OCI-M1 (cell line): ENCODE measurements around the gene CRYGN.

Experiments
- DNase-seq: peaks from one replicate; lab custom pipeline; 2025; lab: John Stamatoyannopoulos, UW

CRYGN gene

DNA sequence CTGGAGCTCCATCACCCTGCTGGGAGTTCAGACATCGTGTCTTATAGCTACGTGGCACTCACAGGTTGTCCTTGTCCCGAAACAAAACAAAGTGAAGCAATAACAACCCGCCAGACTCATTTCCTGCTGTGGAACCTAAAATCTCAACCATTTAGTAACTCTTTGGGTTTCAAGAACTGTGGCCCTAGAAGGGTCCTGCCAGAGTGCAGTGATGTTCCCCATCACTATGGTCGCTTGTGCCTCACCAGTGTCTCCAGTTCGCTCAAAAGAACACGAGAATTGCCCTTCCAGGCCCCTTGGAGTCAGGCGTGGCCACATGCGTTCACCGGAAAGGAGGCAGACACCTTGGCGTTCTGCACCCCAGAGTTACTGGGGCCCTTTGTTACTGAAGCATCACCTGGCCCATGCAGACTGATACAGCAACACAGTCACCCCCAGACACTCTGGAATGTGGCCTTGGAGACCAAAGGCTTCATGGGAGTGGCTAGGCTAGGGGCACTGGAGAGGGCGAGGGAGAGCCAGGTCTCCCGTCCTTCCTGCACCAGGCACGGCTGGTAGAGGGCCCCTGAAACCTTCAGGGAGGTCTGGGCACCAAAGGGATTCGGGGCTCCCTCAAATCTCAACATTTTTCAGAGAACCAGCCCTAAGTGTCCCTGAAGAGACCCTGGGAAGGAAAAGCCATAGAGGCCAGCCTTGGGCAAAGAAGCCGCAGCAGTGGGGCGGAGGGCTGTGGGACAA lies 908 bp downstream of the CRYGN start:
- DNase-seq: no peak

DNA sequence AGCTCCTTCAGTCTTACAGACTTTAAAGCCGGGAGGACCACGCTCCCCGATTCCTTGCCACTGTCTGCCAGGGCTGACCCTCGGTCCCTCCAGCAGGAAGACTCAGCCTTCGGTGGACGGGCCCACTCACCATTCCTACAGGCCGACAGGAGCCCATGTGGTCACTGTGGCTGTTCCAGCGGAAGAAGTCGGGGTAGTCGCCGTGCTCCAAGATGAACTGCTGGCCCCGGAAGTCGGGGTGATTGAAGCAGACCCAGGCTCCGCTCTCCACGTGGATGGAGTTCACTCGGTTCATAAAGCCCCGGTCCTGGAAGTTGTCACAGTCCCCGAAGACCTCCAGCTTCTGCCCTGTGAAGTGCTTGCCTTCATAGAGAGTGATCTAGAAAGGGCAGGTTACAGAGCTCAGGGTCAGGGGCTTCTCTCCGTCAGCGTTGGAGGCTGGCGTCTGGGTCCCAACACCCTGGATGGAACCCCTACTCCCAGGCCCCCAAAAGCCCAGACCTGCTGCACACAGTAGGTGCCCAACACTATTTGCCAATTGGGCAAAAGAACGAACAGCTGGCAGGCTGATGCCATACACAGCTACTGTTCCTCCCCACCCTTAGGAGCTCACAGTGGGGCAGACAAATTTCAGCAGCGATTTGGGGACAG lies 1.9 kb downstream of the CRYGN start:
- DNase-seq: no peak

DNA sequence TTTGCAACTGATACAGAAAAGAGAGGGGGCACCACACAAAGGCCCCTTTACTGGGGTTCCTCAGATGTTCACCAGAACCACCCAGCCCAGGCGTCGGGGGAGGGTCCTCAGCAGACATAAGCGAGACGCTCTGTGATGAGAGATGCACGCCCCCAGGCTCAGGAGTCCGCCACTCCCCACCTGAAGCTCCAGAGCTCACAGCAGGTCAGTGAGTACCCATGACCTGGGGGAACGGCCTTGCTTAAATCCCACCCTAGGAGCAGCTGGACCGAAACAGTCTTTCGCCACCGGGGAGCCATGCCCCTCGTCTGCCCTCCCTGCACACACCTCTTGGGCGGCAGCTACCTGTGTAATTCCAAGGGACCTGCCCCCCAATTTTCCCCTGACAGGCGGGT lies 2.8 kb downstream of the CRYGN start:
- DNase-seq: no peak

DNA sequence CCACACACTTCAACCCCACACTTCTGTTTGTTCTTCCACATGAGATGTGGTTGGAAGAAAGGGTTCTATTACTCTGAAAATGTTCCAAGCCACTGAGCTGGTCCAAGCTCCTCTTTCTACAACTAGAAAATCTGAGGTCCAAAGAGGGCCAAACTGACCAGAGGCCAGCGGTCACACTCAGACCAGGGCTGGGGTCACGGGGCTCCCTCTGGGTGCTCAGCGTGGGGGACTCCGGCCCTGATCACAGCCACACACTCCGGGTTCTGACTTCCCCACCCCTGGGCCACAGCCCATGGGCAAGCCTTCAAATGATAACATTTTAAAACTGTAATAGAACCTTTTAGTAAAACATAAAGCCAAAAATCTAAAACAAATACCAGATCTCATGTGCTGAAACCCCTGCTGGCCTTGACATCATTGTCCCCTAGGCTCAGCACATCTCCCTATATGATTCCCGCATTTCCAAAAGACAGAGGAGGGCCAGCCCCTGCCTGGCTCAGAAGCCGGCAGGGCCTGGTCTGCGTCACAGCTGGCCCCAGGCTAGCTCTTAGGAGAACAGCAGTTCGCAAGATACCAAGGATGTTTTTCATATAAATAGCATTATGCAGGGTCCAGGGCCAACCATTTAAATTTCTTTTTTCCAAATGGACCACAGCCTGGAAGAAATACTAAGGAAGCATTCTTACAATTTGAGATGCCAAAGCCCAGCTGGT lies 3.3 kb downstream of the CRYGN start:
- DNase-seq: no peak

DNA sequence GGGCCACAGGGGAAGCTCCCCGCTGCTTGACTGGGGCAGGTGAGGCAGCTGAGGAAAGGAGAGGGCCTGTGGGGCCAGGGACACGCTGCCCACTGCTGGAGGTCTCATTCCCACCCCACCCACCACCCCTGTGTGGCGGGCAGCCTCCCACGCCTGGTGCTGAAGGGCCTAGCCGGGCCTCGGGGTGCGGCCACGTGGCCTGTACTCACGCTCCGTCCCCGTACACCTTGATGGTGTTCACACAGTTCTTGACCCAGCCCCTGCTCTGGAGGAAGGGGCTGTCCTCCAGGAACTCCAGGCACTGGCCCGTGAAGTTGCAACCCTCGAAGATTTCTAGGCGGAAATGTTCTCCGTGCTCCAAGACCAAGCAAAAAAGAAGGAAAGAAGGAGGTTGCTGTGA lies 4.0 kb downstream of the CRYGN start:
- DNase-seq: no peak

DNA sequence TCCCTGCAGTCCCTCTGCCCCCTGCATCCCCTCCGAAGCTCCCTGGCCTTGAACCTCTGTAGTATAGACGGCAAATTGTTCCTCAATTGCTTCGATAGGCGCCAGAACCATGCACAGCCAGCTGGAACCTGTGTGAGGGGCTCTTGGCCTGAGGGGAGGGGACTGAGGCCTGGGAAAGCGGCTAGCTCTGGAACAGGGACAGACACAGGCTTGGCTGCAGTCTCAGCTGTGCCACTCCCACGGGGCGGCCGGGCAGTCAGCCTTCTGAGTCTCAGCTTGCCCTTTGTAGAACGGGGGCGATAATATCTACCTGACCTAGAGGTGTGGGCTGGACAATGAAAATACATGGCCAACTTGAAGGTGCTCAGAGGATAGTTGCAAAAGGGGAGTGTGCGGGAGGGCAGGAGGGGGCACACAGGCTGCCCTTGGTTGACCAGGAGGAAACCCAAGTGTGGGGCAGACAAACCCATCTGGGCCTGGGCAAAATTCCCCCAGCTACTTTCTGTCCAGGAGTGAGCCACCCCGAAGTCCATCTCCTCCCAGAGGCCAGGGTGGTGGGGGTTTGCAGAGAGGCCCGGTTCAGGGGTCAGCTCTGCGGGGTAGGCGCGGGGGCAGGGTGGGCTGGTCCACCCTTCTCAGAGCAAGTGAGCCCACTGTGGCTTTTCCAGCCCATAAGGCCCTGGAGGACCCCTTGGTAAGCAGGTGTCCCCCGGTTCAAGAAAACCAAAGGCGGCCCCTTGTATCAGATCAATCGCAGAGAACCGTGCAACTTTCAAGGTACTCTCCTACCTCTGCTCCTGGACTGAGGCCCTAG lies 4.6 kb downstream of the CRYGN start:
- no peak for DNase-seq

DNA sequence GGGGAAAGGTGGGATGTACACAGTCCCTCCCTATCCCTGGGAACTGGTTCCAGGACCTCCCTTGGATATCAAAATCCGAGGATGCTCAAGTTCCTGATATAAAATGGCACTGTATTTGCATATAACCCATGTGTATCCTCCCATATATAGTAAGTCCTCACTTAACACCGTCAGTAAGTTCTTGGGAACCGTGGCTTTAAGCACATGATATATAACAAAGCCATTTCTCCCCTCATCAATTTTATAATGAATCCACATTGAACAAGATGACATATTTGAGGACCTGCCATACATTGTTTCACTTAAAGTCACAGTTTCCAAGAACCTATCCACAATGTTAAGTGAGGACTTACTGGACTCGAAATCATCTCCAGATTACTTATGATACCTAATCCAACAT lies 5.4 kb downstream of the CRYGN start:
- no peak for DNase-seq

DNA sequence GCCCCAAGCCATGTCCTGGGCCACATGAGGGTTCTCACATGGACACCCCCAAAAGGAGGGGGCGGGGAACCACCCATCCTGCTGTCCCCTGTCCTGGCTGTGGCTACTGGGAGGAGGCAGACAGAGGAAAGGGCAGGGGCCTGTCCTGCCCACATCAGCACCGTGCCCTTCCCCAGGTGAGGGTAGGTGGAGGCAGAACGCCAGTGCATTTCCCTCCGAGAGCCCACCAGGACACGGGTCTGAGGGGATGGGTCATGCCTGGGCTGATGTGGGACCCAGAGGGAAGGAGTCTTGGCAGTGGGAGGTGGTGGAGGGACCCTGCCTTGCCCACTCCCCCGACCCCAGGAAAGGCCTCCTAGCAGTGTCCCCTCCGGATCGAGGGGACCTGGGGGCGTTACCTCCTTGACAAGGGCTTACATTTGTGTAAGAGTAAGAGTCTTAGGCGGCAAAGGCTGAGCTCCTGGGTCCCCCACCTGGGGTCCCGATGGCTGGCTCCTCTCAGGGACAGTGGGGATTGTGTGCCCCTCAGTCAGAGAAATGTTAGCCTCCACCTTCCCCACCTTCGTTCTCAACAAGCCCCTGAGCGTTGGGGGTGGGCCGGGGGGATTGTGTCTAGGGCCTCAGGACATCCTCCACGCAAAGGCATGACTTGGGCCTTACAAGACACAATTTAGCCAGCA lies 6.1 kb downstream of the CRYGN start:
- no peak for DNase-seq

DNA sequence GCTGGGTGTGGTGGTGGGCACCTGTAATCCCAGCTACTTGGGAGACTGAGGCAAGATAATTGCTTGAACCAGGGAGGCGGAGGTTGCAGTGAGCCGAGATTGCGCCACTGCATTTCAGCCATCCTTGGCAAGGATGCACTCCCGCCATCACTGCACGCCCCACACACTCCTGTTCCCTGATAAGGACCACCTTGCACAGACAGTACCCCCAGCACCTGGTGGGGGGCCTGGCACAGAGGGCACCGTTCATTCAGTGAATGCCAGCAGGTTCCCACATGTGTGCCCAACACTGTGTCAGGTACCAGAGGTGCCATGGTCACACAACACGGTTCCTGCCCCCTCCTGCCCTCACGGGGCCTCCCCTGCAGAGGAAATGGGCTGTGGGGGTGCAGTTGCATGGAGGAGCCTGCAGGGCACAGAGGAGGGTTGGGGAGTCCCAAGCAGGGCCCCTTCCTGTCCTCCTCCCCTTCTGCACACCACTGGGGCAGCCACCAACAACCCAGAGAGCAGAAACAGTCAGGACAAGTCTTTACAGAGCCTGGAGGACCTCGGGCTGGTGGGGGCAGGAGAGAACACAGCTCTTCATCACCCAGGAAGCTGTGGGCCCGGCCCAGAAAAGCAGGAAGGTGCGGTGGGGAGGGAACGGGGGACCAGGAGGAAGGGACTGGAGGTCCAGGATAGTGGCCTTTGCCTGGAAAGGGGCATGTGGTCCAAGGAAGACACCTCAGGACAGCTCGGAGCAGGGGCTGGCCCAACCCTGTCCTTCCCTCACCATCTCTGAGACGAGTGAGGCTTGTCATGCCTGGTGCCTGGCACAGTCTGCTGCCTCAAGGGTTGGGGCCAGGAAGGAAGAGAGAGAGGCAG lies 7.1 kb downstream of the CRYGN start:
- no peak for DNase-seq

DNA sequence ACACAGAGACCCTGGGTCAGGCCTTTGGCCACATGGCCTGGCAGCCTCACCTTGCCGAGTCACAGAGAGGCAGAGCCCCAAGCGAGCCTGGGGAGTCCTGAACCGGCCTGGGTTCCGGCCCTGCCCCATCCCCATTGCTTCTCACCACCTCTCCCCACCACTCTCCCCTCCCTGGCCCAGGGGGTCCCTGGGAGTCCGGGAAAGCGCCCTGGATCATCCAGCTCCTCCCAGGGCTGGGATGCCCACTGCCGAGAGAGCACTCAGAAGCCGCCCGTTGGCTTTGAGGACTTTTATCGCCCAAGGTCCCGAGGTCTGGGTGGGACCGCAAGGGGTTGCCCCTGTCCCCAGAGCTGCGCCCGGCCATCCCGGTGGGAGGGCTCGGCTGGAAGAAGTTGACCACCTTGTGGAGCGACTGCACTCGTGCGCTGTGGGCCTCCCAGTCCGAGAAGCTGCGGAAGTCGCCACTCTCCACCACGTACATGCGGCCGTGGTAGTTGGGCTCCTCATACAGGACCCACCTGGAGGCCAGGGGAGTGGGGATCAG lies 8.1 kb downstream of the CRYGN start:
- DNase-seq: no peak

DNA sequence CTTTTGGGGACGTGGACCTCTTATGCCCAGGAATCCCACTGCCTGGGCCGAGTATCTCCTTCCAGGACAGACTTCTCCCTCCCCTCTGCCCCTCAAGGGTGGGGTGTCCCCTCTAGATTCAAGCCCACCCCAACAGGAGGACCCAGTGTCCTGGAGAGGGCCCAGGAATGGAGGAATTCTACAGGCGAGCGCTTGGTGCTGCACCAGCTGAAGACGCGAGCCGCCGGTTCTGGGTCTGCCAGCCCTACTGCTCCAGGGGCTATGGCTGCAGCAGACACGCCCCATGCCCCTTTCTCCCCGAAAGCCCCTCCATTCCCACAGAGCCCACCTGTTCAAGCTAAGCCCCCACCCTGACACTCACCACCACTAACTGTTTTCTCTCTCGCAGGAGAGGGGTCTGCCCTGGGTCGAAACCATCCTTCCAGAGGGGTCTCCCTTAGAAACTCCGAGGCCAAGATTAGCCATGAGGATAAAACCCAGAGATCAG lies 8.6 kb downstream of the CRYGN start:
- no peak for DNase-seq

DNA sequence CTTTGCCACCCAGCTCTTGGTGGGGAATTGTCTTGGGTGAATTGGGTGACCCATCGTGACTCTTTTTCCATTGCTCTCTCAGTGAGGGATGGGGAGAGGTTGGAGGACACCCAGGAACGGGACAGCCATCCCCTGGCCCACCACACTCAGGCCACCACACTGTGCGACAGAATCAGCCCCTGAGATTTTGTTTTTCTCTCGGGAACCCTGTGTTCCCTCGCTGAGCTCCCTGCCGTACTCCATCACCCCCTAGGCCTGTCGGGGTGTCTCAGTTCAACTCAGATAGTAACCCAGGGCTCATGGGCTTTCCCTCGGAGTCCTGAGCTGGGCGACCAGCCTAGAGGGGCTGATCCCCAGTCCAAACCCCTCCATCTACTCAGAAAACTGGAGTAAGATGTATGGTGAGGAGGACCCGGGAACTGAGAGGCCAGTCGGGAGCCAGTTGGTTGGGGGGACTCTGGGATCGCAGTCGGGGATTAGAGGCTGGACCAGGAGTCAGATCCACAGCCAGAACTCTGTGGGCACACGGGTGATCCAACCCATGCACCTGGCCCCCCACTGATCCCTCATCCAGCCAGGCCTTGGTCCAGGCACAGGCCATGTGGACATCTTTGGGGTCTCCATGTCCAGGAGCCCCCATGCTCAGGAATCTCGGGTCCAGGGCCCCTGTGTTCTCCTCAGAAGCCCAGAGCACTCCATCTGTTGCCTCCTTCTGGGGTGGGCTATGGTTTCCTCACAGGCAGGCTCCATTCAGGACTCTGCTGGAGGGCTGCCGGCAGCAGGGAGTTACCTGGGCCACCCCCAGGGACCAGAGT lies 9.3 kb downstream of the CRYGN start:
- no peak for DNase-seq

DNA sequence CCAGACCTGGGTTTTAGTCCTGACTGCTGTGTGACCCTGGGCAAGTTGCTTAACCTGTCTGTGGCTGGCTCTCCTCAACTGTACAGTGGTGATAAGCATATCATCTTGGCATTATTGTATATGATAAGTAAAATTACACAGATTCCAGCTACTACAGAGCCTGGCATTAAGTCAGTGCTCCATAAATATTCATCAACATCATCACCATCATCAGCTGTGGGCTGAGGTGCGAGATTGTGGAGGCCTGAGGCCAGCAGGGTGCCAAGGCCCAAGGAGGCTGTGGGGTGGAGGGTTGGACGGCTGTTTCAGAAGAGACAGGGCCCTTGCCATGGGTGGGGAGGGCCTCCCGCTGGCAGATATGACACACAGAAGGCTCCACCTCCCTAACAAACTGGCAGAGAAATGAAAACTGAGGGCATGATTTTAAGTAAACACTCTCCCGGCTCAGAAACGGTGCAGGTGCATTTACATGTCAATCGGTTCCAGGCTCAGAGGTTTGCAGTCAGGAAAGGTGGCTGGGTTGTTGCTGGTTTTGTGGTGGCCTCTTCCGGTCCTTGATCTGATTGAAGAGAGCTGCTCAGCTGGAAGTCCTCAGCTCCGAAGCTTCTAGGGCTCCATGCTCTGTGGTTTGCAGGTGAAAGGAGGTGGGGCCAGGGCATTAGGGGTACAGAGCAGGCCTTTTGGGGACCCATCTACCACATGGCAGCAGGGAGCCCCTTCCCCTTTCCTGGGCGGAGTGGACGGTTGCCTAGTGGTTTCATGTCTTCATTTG lies 10.2 kb downstream of the CRYGN start:
- no peak for DNase-seq

DNA sequence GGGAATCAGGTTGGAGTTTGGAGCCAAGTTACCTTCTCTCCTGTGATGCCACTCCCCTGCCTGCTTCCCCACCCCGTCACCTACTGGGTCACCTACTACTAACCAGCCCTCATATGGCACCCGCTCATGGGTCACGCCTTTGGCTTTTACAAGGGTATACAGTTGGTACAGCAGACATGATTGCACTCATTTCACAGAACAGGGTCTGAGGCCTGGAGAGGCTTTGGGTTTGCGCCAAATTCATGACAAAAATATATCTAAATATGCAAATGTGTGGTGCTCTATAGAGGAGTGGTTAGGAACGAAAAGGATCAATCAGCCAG lies 10.7 kb downstream of the CRYGN start:
- no peak for DNase-seq

DNA sequence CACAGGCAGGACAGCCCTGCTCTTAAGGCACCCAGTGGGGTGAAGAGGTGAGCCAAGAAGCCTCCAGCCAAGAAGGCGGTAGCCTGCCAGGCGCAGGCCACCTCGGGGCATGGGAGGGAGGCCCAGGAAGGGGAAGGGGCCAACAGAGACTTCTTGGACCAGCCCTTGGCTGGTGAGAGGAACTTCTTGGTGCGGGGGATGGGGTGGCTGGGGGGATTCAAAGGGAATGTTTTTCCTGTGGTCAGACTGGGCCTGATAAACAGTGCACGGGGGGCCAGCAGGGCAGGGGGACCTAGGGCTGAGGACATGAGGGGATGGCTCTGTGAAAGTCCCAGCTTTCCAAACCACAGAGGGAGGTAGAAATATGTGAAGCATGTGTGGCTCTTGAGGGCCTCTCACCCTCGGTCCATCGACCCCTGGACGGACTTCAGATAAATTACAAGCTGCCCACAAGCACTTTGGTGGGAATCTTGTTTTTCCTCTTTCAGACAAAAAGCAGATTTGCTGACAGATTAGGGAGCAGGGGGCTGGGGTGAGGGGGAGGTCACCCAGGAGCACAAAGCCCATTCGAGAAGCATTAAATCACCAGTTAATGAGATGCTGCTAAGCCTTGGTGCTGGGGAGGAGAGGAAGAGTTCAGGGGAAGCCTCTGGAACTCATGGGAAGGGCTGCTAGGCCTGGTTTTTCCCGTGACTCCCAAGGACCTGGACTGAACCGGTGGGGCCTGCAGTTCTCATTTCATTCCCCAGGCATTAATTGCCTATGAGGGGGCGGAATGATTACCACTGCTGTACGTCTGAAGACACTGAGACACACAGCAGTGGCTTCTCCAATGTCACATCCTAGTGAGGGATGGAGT lies 11.3 kb downstream of the CRYGN start:
- DNase-seq: no peak

DNA sequence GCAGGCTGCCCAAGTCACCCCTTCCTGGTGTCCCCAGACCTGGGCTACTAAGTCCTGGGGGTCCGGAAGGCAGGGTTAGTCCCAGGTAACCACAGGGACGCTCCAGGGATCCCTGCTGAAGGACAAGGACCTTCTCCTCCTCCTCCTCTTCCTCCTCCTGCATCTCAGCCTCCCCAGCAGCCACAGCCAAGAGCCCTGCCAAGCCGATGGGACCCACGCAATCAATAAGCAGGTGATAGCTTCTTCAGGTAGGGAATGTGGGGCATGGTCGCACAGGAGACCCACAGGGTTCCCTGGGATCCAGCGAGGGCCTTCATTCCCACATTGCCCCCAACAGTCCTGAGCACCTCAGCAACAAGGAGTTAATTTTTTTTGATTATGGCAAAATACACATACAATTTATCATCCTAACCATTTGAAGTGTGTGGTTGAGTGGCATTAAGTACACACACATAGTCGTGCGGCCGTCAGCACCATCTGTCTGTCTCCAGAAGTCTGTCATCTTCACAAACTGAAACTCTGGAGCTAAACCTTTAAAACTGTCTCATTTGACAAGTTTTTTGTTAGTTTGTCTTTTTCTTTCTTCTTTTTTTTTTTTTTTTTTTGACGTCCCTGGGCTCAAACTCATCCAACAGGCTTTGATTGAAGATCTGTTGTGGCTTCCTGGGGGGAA lies 12.1 kb downstream of the CRYGN start:
- DNase-seq: no peak

DNA sequence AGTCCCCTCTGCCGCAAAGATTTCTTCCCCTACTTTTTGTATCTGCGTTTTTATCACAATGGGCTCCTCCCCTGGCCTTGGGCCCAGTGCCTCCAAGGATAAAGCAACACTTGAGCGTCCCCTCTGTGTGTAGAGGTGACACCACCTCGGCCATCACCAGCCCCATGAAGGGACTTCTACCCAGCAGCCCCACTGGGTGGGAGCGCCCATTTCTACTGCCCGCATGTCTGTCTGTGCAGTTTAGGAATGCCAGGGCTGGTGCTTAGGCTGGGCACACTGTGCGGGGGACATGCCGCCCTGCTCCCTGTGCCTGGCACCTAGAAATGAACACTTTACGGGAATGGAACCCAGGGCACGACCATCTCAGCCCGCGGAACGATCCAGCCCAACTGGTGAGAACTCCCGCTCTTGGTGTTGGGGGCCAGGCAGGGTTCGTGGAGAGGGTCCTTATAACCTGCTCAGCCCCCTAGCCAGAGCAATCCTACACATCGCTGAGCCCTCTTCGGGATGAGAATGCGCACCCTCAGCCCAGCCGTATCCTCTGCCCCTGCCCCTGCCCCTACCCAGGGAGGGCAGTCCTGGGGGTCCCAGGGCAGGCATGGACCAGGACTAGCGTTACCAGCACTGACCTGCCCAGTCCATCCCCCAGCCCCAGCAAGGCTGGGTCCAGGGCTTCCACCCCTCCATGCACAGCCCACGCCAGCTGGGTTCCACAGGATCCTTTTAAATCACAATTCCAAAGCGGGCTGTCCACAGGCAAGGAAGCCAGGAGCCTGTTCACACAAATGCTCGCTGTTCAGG lies 12.8 kb downstream of the CRYGN start:
- DNase-seq: no peak
